CD4-positive, alpha-beta T cell treated with Interleukin-6 at 100 ng/mL for 8 hours (primary cell): ENCODE data around the gene GJD4.

ENCODE experiments used
- DNase-seq: peaks from one replicate; pipeline ENCODE4 v3.0.0-alpha.2; 2020; ENCODE audit warnings: mixed read lengths, low spot score

Gene GJD4

GRCh38 chr10:35626971-35627507, 21.9 kb downstream of the GJD4 start:
- DNase-seq = no peak

- no peak for DNase-seq
Measured at GRCh38 chr10:35631404-35631803, 26.3 kb downstream of the GJD4 start.

DNA sequence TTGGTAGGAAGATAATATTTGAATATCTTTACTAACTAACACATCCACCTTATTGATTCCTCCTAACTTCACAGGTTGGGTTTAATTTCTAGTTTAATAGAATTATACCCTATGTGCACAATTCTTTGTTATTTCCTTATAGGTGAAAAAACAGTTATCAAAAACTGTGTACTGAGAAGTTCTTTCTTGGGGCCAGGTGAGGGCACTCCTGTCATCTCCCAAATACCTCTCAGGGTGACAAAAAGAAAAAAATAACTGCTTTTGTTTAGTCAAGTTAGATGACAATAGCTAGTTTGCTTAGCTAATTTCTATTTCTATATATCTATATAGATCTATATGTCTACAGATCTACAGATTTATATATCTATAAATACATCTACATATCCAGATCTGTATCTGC, 26.9 kb downstream of the GJD4 start:
- DNase-seq = no peak

DNA sequence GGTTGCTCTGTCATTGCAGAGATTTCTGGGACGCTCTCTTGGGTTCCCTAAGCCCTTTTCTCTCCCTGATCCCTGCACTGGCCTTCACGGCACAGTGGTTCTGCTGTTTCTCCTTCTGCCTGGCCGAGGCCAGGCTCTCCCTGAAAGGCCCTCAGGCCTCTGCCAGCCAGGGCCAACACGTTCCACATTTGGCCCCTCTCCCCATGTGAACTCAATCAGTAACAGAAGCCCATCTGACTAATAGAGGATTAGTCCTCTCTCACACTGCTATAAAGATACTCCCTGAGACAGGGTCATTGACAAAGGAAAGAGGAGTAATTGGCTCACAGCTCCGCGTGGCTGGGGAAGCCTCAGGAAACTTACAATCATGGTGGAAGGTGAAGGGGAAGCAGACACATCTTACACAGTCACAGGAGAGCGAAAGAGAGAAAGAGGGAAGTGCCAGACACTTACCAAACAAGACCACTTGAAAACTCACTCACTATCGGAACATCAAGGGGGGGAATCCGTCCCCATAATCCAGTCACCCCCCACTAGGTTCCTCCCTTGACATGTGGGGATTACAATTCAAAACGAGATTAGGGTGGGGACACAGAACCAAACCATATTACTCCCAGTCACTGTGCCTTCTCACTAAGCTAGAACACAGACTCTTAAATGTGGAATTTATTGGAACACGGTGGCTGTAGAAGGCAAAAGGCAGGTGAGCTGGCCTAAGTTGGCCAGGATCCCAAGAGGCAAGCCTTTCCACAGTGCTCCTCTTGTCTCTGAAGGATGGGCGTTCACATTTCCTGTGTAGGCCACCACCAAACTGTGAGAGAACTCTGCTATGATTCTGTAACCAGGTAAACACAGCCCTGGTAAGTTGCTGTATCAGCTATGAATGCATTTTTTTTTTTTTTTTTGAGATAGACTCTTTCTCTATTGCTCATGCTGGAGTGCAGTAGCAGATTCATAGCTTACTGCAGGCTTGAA, 28.2 kb downstream of the GJD4 start:
- no peak for DNase-seq

DNA sequence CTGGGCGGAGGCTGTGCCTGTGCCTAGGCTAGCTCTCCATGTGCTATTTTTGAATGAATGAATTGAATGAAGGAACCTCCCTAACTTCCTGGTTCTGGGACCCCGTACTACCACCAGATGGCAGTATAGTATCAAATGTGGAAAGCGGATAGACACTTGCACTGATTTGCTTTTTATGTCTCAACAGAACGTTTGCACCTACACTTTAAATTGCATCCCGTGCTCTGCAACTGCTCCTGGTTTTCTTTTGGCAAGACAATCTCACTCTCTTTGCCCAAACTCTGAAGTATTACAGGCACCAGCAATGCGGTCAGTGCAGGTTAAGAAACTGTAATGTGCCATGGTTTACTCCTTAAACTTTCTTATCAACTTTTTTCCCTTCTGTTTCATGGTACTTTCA, 30.4 kb downstream of the GJD4 start:
- peak; percentile 58 for DNase-seq

DNA sequence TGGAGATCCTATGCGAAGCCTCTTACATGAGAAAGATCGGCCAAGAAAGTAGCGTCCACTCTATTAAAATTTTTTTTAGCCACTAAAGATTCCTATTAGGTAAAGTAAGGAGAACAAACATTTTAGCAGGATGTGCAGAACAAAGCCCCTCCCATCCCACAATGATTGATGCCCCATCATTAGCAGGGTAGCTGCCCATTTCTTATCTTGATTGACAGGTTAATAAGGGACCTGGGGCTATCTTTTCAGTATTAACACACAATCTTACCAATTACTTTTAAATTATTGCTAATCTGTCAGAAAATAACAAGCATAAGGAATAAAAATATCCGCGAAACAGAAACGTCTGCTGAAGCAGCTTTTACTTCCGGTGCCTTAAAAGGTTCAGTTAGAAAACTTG, 31.8 kb downstream of the GJD4 start:
- no peak for DNase-seq

- no peak for DNase-seq
Measured at GRCh38 chr10:35637462-35637861, 32.3 kb downstream of the GJD4 start.

DNA sequence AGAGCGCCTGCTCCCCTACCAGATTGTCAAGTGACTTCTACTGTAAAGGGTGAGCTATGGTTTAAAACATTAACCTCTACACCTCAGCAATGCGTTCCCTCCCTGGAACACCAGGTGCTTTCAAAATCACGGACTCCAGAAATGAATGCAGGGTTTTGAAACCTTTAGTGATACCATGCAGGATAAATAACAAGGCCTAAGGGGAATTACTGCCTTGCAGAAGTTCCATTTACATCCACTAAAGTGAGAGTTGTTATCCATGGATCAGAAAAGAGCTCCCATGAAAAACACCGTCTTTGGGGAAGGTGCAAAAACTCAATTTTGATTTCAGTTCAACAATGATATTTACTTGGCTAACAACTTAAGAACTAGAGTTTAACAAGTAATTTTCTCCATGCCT, 33.0 kb downstream of the GJD4 start:
- DNase-seq = no peak

- DNase-seq = no peak
Measured at GRCh38 chr10:35639021-35639727, 34.0 kb downstream of the GJD4 start.

GRCh38 chr10:35639728-35640401, 34.7 kb downstream of the GJD4 start:
- no peak for DNase-seq

DNA sequence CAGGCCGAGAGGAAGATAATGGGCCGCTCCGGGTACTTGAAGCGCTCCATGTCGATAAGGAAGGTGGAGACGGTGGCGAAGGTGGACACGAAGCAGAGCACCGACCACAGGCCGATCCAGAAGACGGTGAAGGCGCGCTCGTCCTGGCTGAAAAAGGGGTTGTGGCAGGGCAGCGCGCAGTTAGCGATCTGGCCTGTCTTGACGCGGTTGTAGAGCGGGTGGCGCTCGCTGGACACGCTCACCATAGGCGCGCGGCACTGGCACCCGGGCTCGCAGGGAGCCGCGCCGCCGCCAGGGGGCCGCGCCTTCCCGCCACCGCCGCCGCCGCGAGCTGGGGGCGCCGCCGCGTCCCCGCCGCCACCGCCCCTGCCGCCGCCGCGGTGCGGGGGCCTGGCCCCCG, 35.3 kb downstream of the GJD4 start:
- DNase-seq = peak; percentile 6

DNA sequence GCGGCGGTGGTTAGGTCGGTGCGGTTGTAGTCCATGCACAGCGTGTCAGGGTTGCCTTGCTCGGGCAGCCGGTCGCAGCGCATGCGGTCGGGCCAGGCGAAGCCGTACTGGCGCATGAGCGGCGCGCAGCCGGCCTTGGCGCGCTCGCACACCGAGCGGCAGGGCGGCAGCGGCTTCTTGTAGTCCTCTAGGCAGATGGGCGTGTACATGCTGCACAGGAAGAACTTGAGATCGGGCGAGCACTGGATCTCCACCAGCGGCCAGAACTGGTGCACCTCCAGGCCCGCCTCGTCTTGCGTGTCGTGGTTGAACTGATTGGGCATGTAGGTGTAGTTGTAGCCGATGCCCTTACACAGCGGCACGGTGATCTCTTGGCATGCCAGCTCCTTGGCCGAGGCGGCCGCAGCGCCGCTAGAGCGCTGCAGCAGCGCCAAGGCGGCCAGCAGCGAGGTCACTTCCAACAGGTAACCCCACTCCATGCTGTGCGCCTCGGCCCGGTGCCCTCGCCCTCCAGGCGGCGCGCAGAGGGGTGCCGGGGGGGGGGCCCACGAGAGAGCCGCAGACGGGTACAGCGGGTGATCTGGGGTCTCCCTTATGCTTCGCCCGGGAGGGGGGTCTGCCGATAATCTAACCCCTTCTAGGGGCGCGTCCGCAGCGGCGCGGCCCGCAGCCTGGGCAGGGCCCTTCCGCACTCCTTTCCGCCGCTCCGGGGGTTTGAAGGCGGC, 36.0 kb downstream of the GJD4 start:
- DNase-seq = peak; percentile 33

- no peak for DNase-seq
Measured at GRCh38 chr10:35641676-35642034, 36.5 kb downstream of the GJD4 start.

GRCh38 chr10:35642035-35642792, 37.1 kb downstream of the GJD4 start, which contains the start of gene FZD8:
Gene FZD8, minus strand, starts transcription at chr10:35642296. Its CDS starts 867 bp downstream, at chr10:35641429.
- peak; percentile 63 for DNase-seq

DNA sequence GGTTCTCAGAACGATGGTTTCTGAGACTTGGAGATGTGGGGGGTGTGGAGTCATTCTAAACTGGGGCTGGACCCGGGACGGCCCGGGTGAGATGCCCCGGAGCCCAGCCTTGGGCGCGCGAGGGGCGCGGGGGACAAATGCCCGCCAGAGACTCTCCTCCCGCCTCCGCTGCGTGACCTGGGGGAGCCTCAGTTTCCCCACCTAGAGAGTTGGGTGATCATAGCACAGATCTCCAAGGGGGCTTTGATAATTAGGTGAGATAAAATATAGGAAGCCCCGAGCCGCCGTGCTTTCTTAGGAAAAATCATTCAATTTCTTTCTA, 37.6 kb downstream of the GJD4 start:
- DNase-seq = no peak

DNA sequence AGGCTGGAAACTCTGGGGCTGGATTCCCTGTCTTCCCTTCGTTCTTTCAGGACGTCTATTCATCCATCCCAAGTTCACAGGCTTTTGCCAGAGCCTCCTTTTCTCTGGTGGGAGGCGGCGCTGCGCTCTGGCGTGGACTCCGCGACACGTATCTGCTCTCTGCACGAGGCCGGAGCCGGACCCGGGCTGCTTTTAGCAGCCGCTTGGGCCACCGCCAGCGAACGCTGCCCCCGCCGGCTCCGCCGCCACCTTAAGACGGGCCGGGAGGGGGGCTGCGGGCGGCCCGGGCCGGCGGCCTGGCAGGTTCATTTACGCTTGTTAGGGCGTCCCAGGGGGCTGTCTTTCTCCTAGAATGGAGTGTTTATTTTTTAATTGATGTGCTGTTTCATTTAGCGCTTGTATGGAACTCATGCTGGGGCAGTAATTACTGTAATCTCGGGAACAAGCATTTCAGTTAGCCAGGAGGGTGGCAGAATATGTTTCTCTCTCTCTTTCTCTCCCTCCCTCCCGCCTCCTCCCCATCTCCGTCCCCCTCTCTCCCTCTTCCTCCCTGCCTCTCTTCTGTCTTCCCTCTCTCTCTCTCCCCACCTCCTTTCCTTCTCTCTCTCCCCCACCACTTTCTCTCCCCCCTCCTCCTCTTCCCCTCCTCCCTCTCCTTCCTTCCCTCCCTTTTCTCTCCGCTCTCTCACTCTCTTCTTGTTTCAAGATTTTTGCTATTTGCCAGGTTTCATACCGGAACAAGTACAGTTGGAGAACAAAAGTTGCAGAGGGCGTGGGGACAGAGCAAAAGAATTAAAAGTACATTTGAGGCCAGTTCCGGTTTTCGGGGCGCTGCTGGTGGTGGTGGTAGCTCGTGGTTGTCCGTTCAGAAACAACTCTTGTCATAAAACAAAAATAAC, 38.3 kb downstream of the GJD4 start:
- no peak for DNase-seq

DNA sequence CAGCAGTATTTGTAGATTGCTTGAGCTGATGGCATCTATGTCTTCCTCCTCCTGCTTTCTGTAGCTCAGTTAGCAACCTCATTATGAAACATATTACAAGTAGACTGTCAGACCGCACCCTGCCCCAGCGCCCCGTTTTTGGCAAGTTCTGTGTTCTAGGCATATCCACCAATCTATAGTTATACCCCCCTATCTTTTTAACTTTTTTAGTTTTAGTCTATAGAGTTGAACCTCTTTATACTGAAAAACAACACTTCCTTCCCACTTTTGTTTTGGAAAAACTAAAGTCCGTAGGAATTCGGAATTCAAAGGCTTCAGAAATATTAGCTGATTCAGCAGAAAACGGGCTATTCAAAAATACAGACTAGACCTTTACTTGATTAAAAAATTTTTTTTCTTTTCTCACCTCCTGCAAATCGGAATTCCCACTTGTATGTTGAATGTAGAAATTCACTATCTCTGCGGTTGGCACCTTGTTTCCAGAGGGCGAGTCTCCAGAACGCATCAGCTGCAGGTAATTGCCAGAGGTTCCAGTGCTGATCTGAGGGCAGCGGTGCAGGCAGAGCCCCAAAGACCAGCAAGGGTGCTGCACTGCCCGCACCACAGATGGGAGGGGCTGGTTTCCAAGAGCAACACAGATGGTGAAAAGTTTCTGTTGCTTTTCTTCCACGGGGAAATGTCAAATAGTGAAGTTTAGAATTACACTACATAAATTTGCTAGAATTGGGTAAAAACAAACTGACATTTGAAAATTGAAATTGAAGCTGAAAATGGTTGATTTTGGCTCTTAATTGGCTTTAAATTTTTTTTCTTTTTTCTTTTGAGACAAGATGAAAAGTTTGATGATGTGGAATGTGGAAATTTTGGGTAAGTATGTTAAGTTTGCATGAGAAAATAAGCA, 39.2 kb downstream of the GJD4 start:
- DNase-seq = no peak

DNA sequence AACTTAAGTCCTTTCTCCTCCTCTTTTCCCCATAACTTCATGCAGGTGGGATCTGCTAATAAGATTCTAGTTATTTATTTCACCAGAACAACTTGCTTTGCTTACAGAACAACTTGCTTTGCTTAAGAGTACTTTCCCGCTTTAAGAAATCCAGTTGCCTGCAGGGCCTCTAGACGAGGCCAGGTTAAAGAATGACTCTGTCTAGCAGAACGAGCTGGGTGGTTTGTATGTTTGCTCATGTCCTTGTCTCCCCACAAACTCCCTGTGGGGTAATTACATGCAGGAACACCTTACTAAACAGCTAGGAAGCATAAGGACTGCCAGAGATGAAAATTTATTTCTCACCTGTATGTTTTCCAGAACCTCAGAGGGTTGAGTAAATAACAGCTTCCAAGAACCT, 45.8 kb downstream of the GJD4 start:
- DNase-seq = no peak

DNA sequence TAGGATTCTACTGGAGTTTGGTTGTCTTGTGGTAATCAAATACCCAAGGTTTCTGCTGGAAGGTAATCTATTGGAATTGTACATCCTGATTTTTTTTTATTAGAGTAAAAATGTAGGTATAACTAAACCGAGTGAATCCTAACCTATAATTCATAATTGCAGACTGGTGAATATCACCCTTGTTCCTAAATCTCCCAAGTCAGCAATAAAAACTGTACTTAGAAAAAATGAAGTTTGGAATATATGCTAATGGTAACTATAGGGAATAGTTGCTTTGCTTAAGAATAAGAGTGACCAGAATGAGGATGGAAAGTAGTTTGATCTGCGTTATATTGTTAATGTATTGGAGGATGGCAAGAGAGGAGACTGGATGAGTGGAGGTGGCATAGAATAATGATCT, 47.7 kb downstream of the GJD4 start:
- DNase-seq = no peak
